COLO668 (cell line): ENCODE measurements around the gene PRELID1.
"Not testable (repeated sequence)": the region's sequence is repeated elsewhere in the genome, so short reads cannot be mapped to it uniquely, and the experiment has no call there.

Experiments
- DNase-seq: peaks from one replicate; lab custom pipeline; 2025; ENCODE audit not compliant: unreplicated experiment; lab: John Stamatoyannopoulos, UW

Gene PRELID1

GRCh38 chr5:177299697-177300096 lies 3.9 kb upstream of the PRELID1 start:
- no peak for DNase-seq

DNA sequence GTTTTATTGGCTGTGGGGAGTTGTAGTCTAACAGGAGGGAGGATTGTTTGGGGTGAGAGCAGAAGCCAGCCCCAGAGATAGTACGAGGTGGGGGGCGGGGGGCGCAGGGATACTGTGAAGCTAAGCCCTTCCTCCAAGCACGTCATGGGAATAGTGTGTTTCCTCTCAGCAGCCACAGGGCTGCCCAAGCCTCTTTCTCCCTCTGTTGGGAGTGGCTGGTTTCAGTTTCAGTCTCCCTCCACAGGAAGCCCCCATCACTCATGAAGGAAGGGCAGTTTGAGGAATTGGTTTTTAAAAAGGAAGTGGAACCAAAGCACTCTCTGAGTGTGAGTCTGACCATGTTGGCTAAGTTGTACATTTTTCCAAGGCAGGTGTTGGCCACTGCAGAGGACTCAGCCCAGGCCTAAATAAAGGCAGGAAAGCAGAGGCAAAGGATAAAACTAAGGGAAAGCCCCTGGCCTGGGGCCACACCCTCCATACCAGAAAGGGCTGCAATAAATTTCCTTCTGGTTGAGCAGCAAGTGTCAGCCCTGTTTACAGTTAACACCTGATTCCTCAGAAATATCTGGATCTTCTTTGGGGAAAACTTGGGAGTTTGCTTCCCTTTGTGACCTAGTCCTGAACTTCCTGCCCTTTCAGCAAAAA lies 3.2 kb upstream of the PRELID1 start:
- DNase-seq: no peak

- no peak for DNase-seq
These were observed 2.6 kb upstream of the PRELID1 start for GRCh38 chr5:177300951-177301350.

DNA sequence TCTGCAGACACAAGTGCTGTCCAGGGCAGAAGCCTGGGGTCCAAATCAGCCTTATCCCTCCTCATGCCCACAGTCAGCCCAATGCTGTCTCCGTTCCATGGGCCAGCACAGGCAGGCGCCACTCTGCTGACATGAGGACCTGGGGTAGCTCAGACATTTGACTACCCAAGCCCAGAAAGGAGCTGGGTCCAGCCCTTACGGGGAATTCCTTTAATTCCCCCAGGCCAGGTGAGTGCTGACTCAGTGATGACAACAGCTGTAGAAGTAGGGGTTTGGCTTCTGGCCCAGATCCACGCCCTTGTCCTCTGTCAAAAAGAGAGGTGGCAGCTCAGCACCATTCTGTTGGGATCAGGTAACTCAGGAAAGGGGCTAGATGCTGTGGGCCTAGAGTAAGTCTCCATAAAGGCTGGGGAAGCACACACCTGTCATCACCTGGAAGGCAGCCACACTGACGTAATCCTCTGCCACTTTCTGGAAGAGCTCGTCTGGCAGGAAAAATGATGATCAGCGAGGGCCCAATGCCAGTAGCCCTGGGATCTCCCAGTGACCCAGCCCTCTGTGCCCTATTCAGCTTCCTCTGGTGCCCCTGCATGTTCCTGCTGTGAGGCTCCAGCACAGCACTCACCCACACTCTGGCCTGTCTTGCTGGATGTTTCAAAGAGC lies 2.0 kb upstream of the PRELID1 start:
- DNase-seq: peak; percentile 84

DNA sequence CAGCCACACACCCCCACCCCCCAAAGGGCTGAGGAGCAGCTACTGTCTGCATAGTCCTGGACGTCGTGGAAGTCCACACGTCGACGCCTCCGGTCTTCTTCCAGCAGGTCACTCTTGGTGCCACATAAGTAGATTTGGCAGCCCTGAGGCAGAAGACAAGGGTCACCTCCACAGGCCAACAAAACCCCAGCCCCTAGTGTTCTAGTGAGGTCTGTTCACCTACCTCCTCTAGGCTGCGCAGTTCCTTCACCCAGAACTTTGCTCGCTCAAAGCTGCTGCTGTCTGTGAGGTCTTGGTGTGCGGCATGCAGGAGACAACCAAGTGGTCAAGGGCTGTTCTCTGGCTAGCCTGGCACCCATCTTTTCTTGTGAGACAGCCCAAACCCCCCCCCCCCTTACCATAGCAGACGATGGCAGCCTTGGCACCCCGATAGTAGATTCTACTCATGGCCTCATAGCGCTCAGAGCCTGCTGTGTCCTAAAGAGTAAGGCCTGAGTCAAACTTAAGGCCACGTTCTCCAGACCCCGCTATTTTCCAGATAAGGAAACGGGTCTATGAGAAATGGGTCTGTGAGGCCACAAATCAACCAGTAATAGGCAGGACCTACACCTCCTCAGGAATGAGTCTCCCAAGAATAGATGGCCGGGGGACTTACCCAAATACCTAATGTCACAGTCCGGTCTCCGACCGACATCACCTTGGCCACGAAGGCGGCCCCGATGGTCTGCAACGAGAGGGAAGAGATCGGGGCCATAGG lies 1.1 kb upstream of the PRELID1 start:
- DNase-seq: peak; percentile 6

DNA sequence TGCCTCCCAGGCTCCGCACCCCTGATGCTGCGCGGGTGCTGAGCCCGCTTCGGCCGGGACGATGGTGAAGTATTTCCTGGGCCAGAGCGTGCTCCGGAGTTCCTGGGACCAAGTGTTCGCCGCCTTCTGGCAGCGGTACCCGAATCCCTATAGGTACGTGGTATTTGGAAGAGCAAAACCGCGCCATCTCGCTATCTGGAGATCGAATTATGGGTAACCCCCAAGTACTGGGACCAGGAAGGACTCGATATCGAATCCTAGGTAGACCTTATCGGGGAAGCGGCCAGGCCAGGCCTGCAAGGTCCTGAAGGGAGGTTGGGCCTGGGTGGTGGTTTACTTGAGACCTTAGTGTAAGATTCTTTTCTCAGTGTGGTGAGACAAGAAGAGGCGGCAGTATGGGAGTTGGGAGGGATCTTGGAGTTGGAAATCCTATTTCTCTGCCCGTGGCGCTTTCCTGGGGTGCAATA lies 359 bp downstream of the PRELID1 start:
- peak; percentile 10 for DNase-seq

- peak; percentile 15 for DNase-seq
These were observed 957 bp downstream of the PRELID1 start for GRCh38 chr5:177304392-177305119.

DNA sequence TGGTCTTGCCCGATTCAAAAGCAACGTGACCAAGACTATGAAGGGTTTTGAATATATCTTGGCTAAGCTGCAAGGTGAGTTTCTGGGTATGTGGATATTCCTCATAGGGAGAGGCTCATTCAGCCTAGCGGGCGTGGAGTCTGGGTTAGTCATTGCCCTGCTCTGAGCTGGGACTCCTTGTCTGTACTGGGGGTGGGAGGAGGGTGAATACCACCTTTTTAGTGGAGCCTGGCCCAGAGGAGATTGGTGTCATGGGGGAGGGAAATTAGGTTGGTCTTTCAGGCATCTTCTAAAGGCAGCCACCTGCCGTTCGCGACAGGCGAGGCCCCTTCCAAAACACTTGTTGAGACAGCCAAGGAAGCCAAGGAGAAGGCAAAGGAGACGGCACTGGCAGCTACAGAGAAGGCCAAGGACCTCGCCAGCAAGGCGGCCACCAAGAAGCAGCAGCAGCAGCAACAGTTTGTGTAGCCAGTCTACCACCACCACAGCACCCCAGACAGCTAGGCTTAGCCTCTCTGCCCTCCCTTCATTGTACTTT lies 2.6 kb downstream of the PRELID1 start:
- DNase-seq: not testable (repeated sequence)

GRCh38 chr5:177306674-177307543 lies 3.3 kb downstream of the PRELID1 start:
- DNase-seq: no peak

- no peak for DNase-seq
These were observed 4.2 kb downstream of the PRELID1 start for GRCh38 chr5:177307544-177308363.

GRCh38 chr5:177308740-177309139 lies 5.1 kb downstream of the PRELID1 start:
- DNase-seq: no peak

DNA sequence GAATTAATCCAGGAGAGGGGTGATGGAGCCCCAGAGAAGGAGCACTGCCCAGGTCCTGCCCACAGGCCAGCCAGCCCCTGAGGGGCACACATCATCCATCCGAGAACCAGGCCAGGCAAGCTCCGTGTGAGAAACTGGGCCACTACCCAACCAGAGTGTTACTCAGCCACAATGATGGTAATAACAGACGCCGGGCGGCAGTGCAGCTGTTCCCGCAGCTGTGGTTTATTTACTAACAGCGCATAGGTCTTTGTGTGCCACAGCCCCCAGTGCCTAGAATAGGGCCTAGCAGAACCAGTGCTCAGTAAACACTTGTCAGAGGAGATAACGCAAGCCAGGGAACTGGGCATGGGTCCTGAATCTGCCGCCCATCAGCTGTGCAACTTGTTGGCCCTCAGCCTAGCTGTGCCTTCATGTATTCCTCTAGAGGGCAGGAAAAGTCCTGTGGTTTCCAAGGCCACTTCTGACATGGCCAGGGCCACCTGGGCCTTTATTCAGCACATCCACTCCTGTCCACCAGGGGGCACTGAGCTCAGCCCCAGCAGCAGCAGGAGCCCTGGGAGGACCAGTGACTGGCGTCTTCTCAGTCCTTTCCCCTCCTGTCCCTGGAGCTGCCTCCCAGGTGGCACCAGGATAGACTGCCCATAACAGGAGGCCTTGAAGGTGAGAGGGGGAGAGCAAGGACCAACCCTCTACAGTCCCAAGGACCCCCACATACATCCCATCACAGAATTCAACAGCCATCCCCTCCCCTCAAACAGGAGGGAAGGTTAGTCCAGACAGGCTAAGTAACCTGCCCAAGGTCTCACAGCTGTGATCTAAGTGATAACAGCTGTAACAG lies 6.0 kb downstream of the PRELID1 start:
- DNase-seq: peak; percentile 60

DNA sequence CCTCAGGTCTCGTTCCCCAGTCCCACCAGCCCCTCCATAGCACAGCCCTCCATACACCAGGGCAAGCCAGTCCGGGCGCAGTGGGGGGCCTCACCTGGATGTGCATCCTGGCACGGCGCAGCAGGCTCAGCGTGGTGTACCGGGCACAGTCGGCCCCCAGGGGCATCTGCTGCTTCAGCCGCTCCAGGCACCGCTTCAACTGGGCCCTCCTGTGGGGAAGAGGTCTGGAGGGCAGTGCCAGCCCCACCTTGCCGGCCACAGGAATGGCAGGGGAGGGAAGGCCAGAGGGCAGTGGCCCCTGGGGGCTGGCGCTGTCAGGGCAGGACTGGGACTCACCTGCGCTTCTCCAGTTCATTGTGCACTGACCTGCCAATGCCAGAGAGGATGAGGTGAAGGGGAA lies 6.7 kb downstream of the PRELID1 start:
- DNase-seq: no peak

GRCh38 chr5:177310757-177311391 lies 7.3 kb downstream of the PRELID1 start:
- peak; percentile 50 for DNase-seq

DNA sequence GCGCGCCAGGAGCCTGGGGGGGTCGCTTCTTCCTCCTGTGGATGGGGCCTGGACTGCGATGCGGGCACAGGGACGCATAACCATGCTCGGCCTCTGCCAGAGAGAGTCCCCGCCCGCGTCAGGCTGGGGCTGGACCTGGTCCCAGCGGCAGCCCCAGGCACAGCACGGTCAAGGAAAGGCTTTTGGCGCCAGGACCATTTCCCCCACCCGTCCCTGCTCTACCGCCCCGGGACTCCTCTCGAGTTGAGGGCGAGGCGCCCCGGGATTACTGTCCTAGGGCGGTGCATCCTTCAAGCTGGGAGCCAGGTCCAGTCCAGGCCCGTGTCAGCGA lies 7.8 kb downstream of the PRELID1 start:
- peak; percentile 23 for DNase-seq

- peak; percentile 95 for DNase-seq
These were observed 8.4 kb downstream of the PRELID1 start, which contains the start of gene MXD3 for GRCh38 chr5:177311723-177312648. TSS of gene MXD3 (minus strand) at chr5:177311898. CDS start at chr5:177311830, 68 bp downstream.

DNA sequence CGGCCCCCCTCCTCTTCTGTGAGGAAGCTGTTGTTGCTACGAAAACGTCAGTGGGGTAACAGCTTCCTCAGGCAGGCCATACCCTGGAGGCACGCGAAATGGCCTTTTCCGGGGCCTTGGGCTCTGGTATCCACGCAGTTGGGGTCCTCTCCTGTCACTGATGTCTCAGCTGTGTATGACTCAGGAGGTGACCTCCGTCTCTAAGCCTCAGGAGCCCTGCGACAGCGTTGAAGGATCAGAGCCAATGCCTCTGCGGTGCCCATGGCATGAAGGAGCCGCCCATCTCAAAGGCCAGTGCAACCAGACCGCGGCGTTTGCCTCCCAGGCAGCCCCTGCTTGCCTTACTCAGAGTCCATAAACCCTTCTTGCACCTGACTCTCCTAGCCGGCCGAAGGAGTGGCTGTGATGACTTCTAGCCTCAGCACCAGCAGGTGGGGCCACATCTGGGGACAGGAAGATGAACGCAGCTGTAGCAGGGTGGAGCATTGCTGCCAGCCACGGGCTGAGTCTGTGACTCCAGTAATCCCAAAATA lies 9.1 kb downstream of the PRELID1 start:
- DNase-seq: peak; percentile 46
